ENCODE results near the gene OR7C1. TPM values are rescaled to one million over a fixed set of nuclear protein-coding genes. Genes with fewer than 3 reads are reported as not detected.

OR7C1 gene
- total and polyA plus RNA-seq, 9 donors = 0.05 to 0.13 TPM; not detected in 7

DNA sequence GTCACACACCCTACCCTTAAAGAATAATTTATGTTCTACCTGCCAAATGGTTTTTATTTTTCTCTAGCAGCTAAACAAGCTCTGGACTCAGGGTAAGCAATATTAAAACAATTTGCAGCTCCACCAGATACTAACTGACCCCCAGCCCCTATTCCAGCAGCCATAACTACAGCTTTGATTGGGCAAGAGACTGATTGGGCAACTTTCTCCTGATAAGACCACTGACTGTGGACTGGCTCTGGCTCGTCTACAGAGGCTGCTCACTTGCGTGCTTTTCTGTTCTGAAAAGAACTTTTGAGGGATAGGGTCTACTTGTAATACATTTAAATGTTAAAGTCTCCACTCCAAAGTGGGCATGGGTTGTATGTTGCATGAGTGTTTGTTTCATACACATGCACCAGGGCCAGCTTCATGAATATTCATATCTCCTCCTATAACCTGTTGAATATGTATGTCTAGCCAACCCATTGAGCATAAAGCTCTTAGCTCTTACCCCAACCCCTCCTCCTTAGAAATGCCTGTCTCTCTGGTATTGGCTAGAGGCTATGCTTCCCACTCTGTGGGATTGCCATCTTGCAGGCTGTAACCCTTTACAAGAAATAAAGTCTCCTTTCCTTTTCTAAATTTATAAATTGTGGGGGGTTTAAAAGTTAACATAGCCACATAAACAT is 19.9 kb downstream of the OR7C1 start:
- H3K27me3 ChIP-seq = no peaks in the 10 kb centered on the region
- H3K9me3 ChIP-seq = no peaks in the 10 kb centered on the region
- intact Hi-C loops (cut with DNase I) = no loop called here
- TF ChIP-seq, protein P1, sequence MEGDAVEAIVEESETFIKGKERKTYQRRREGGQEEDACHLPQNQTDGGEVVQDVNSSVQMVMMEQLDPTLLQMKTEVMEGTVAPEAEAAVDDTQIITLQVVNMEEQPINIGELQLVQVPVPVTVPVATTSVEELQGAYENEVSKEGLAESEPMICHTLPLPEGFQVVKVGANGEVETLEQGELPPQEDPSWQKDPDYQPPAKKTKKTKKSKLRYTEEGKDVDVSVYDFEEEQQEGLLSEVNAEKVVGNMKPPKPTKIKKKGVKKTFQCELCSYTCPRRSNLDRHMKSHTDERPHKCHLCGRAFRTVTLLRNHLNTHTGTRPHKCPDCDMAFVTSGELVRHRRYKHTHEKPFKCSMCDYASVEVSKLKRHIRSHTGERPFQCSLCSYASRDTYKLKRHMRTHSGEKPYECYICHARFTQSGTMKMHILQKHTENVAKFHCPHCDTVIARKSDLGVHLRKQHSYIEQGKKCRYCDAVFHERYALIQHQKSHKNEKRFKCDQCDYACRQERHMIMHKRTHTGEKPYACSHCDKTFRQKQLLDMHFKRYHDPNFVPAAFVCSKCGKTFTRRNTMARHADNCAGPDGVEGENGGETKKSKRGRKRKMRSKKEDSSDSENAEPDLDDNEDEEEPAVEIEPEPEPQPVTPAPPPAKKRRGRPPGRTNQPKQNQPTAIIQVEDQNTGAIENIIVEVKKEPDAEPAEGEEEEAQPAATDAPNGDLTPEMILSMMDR (IDR thresholded peaks at IDR 0.05) = no peak
- TF ChIP-seq EP300 (IDR thresholded peaks at IDR 0.05) (no peak), POLR2A (IDR thresholded peaks at IDR 0.05) (no peak)
- H3K36me3 ChIP-seq = no peaks in the 10 kb centered on the region
- 47 to 48% (median 48%) methylated on average over 2 of the region's 2 CpGs for WGBS, 3 donors
- DNase-seq = no peak
- no peak overlapping the region for H3K4me3 ChIP-seq
- H3K4me1 ChIP-seq (ENCODE audit: insufficient read depth) = no peaks in the 10 kb centered on the region
- no peak overlapping the region for H3K27ac ChIP-seq

DNA sequence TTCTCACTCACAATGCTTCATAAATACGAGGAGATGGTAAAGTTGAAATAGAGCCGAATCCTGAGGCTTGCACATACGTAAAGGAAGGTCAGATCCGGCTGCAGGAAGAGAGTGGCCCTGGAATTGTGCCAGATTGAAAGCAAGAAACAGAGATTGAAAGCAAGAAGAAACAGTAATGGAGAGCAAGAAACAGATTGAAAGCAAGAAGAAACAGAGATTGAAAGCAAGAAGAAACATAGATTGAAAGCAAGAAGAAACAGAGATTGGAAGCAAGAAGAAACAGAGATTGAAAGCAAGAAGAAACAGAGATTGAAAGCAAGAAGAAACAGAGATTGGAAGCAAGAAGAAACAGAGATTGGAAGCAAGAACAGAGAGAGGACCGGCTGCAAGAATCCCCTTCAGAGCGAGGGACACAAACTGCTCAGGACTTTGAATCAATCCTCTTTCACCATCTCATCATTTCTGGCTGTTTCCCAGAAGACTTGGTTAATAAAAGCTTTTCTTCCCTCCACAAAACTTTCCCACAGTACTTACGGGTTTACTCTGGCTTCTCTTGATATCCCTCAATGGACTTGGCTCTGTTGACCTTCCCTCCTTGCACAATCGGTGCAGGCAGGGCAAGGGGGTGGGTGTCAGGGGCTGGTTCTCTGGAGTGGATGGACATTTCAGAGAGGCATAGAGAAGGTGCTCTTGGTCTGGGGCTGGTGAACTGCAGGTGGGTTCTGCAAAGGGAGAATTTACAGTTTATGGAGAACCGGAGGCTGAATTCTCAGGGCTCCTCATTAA is 25.5 kb downstream of the OR7C1 start:
- TF ChIP-seq POLR2A (IDR thresholded peaks at IDR 0.05) (no peak), EP300 (IDR thresholded peaks at IDR 0.05) (no peak)
- Histone ChIP-seq H3K4me1 (ENCODE audit: insufficient read depth) (no peaks in the 10 kb centered on the region), H3K27me3 (no peaks in the 10 kb centered on the region), H3K4me3 (no peak overlapping the region), H3K36me3 (no peaks in the 10 kb centered on the region), H3K9me3 (no peaks in the 10 kb centered on the region), H3K27ac (no peak overlapping the region)
- 50 to 51% (median 51%) methylated on average over 9 of the region's 9 CpGs for WGBS, 3 donors
- intact Hi-C loops (cut with DNase I) = no loop called here
- DNase-seq = no peak

DNA sequence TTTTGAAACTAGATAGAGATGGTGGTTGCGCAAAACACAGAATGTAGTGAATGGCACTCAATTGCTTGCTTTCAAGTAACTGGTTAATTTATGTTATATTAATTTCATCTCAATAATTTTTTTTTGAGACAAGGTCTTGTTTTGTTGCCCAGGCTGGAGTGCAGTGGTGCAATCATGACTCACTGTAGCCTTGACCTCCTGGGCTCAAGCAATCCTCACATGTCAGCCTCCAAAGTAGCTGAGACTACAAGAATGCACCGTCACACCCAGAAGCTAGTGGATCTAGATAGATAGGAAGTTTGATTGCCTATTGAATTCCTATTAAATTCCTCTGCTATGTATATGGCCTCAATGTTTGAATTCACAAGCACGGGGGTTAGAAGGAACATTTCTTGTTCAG is 30.2 kb downstream of the OR7C1 start:
- Histone ChIP-seq H3K4me1 (ENCODE audit: insufficient read depth) (no peaks in the 10 kb centered on the region), H3K27me3 (no peaks in the 10 kb centered on the region), H3K4me3 (no peak overlapping the region), H3K9me3 (no peaks in the 10 kb centered on the region), H3K36me3 (no peaks in the 10 kb centered on the region), H3K27ac (no peak overlapping the region)
- no peak for DNase-seq
- WGBS, 3 donors = 72 to 77% (median 77%) methylated on average over 3 of the region's 3 CpGs
- intact Hi-C loops (cut with DNase I) = no loop called here
- no peak for TF ChIP-seq EP300 (IDR thresholded peaks at IDR 0.05)
- TF ChIP-seq, protein P1 (IDR thresholded peaks at IDR 0.05) = no peak
- no peak for TF ChIP-seq POLR2A (IDR thresholded peaks at IDR 0.05)

DNA sequence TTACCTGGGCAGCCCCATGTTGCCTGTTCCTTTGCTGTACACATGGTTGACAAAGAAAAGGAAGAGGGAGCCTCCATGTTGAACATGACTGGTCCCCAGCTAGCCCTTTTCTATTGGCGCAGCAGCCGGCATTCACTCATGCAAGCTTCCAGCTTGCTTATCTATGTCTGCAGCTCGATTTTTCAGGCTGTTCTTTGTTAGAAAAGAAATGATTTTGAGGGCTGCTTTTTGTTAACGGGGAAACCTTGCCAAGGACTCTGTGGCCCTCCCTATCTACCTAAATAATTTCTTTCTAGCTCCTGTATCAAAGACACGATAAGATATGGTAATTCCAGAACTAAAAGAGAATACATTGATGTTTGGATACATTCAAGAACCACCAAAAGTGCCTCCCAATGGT is 36.2 kb downstream of the OR7C1 start:
- WGBS, 3 donors = 69 to 80% (median 74%) methylated on average over 5 of the region's 5 CpGs

More for the DNA sequence above, 36.2 kb downstream of the OR7C1 start:
- DNase-seq = no peak
- Histone ChIP-seq H3K36me3 (no peaks in the 10 kb centered on the region), H3K27ac (no peak overlapping the region), H3K4me1 (ENCODE audit: insufficient read depth) (no peaks in the 10 kb centered on the region), H3K9me3 (no peaks in the 10 kb centered on the region), H3K4me3 (no peak overlapping the region), H3K27me3 (no peaks in the 10 kb centered on the region)
- TF ChIP-seq EP300 (IDR thresholded peaks at IDR 0.05) = no peak
- TF ChIP-seq, protein P1 (IDR thresholded peaks at IDR 0.05) = no peak
- TF ChIP-seq POLR2A (IDR thresholded peaks at IDR 0.05) = no peak
- intact Hi-C loops (cut with DNase I) = no loop called here

Measured in ovary (tissue), 9 donors.